ENCODE results near the gene FAU.

DNA sequence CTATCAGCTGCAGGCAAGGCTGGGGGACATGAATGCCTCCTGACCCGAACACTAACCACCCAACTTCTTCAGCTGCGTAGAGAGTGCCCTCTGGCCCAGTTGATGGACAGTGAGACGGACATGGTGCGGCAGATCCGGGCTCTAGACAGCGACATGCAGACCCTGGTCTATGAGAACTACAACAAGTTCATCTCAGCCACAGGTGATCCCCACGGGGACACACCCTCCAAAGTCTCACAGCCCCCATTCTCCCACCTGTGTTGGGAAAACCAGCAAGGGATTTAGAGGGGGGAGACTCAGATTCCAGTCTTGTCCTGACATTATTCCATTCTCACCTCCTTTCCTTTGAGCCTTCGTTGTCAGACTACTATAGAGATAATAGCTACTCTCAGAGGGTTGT lies 25.0 kb downstream of the FAU start:
- no peak for TF ChIP-seq CTCF (IDR thresholded peaks at IDR 0.05)
- no peak for TF ChIP-seq POLR2A (IDR thresholded peaks at IDR 0.05)

Measured in ovary (tissue), 3 donors.